ENCODE data around the gene BICC1.

Gene BICC1

GRCh38 chr10:58837826-58838225 lies 325.2 kb downstream of the BICC1 start:
- no peak for TF ChIP-seq CTCF (IDR thresholded peaks at IDR 0.05; ENCODE audit: low read depth, low read length)
- no peak for DNase-seq (ENCODE audit: extremely low read depth, low read depth)

GRCh38 chr10:58838561-58839208 lies 326.0 kb downstream of the BICC1 start:
- no peak for TF ChIP-seq CTCF (IDR thresholded peaks at IDR 0.05; ENCODE audit: low read depth, low read length)
- no peak for DNase-seq (ENCODE audit: extremely low read depth, low read depth)

- no peak for TF ChIP-seq CTCF (IDR thresholded peaks at IDR 0.05; ENCODE audit: low read depth, low read length)
- no peak for DNase-seq (ENCODE audit: extremely low read depth, low read depth)
These were observed 327.1 kb downstream of the BICC1 start for GRCh38 chr10:58839771-58840170.

- TF ChIP-seq CTCF (IDR thresholded peaks at IDR 0.05; ENCODE audit: low read depth, low read length), result no peak
- DNase-seq (ENCODE audit: extremely low read depth, low read depth), result no peak
These were observed 328.3 kb downstream of the BICC1 start for GRCh38 chr10:58840840-58841435.

GRCh38 chr10:58842860-58843376 lies 330.2 kb downstream of the BICC1 start:
- no peak for TF ChIP-seq CTCF (IDR thresholded peaks at IDR 0.05; ENCODE audit: low read depth, low read length)
- no peak for DNase-seq (ENCODE audit: extremely low read depth, low read depth)

GRCh38 chr10:58843760-58844159 lies 331.1 kb downstream of the BICC1 start:
- no peak for TF ChIP-seq CTCF (IDR thresholded peaks at IDR 0.05; ENCODE audit: low read depth, low read length)

GRCh38 chr10:58844680-58845079 lies 332.0 kb downstream of the BICC1 start:
- no peak for DNase-seq (ENCODE audit: extremely low read depth, low read depth)
- no peak for TF ChIP-seq CTCF (IDR thresholded peaks at IDR 0.05; ENCODE audit: low read depth, low read length)

More at GRCh38 chr10:58843760-58844159, 331.1 kb downstream of the BICC1 start:
- DNase-seq (ENCODE audit: extremely low read depth, low read depth), result no peak
